Choroid plexus epithelial cell (primary cell): ENCODE measurements around the gene ZNF33B.

Experiments used
- DNase-seq: peaks from one replicate; pipeline ENCODE4 v3.0.0-alpha.2; 2010; ENCODE audit warnings: low read depth
- H3K4me3 ChIP-seq: 2 replicates; pipeline ENCODE4 v1.5.1; 2011; ENCODE audit warnings: low read depth, mild to moderate bottlenecking, control low read depth, low read length, moderate library complexity
- TF ChIP-seq, protein P1 (sequence below): conservative IDR thresholded peaks from 2 replicates; pipeline ENCODE4 v1.5.1; 2011; ENCODE audit warnings: low read depth, mild to moderate bottlenecking, control low read depth, inconsistent platforms, low read length, moderate library complexity

Gene ZNF33B

DNA sequence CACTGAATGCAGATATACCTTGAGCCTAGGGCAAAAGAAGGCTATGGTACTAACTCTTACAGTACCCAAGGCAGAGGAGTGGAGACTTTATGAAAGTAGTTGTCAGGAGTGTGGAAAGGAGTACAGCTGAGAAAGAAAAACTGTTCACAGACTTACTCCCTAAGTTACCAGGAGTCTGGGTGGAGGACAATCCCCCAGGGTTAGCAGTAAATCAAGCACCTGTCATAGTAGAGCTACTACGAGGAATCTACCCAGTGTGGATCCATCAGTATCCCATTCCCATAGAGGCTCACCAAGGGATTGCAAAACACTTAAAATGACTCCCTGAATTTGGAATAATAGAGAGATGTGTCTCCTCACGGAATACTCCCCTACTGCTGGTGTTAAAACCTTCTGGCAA lies 10.1 kb upstream of the ZNF33B start:
- TF ChIP-seq, protein P1, sequence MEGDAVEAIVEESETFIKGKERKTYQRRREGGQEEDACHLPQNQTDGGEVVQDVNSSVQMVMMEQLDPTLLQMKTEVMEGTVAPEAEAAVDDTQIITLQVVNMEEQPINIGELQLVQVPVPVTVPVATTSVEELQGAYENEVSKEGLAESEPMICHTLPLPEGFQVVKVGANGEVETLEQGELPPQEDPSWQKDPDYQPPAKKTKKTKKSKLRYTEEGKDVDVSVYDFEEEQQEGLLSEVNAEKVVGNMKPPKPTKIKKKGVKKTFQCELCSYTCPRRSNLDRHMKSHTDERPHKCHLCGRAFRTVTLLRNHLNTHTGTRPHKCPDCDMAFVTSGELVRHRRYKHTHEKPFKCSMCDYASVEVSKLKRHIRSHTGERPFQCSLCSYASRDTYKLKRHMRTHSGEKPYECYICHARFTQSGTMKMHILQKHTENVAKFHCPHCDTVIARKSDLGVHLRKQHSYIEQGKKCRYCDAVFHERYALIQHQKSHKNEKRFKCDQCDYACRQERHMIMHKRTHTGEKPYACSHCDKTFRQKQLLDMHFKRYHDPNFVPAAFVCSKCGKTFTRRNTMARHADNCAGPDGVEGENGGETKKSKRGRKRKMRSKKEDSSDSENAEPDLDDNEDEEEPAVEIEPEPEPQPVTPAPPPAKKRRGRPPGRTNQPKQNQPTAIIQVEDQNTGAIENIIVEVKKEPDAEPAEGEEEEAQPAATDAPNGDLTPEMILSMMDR = no peak
- H3K4me3 ChIP-seq = no peak overlapping the region
- DNase-seq = no peak

DNA sequence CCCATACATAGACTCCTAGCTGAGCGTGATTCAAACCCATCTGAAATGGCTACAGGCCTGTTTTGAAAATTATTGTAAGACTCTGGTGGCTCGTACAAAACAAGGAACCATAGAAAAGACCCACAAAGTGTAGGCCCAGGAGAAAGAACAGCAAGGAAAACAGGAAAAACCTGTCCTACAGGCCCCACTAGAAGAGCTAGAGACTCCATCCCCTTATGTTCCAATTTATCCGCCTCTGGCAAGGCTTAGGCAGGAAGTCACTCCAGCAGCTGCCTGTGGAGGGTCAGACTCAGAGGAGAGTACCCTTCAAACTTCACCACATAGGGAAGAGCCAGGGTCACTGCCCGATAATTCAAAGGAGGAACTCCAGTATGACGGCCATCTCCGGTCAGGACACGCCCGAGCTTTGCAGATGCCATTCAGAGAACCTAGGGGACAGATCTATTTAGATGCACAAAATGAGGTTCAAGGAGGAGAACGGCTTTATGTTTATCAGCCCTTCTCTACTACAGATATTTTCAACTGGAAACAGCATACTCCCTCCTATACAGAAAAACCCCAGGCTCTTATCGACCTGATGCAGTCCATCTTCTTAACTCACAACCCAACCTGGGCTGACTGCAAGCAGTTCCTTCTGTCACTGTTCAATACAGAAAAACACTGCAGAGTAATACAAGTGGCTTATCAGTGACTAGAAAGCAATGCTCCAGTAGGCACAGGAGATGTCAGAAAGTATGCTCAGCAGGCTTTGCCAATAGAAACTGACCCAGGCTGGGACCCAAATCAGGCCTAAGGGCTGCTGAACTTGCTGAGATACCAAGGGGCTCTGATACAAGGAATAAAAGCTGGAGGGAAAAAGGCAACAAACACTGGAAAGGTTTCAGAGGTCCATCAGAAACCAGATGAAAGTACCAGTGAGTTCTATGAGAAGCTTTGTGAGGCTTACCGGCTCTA lies 8.6 kb upstream of the ZNF33B start:
- no peak for DNase-seq
- no peak overlapping the region for H3K4me3 ChIP-seq

DNA sequence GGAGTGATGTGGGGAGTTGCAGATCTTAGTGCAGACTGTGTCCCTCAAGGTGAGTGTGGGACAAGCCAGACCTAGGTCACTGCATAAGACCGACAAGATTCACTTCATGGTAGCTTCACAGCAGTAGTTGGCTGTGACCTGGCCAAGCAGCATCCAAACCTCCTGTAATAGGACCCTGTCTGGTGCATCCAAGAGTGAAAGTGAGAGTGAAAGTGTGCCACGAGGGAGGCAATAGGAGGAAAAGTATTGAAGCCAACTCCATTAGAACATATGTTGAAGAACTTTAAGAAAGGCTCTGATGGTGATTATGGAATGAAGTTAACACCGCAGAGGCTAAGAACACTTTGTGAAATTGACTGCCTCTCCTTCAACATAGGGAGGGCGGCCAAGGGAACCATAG lies 7.8 kb upstream of the ZNF33B start:
- H3K4me3 ChIP-seq = no peak overlapping the region
- no peak for DNase-seq
- TF ChIP-seq, protein P1 = no peak

More for the DNA sequence above, 8.6 kb upstream of the ZNF33B start:
- TF ChIP-seq, protein P1 = no peak

DNA sequence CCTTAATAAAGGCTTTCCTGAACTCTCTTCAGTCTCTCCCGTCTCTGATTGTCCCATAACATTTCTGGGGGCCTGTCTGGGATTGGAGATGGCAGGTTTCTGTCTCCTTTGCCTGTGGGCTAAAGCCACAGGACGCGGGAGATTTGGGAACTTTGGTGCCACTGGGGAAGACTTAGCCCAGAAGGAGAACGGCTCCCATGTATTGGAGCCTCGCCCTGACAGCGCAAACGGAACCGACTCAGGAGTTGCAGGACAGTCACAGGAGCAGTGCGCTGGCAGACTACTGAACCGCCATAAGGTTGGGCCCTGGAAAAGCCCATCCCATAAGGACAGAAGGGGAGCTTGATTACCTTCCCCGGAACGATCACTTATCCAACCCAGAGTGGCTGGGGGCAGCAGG lies 7.1 kb upstream of the ZNF33B start:
- no peak for DNase-seq
- TF ChIP-seq, protein P1 = no peak
- no peak overlapping the region for H3K4me3 ChIP-seq

DNA sequence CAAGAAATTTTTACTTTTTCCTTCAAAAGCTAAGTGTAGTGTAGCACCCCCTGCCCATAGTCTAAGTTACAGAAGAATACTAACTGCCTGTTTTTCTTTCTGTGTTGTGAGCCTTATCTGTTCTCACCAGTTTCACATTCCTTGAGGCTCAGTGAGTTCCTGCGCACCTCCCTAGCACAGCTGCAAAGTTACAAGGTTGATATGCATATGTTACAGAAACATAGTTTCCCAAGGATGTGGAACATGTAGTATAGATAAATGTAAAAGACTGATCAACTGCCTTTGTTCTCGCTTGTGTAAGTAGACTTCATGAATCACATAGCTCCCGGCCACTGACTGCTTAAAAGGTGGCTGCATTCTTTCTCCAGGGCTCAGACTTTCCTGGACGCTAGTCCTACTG lies 6.7 kb upstream of the ZNF33B start:
- no peak overlapping the region for H3K4me3 ChIP-seq
- peak; percentile 23 for DNase-seq
- TF ChIP-seq, protein P1 = no peak

DNA sequence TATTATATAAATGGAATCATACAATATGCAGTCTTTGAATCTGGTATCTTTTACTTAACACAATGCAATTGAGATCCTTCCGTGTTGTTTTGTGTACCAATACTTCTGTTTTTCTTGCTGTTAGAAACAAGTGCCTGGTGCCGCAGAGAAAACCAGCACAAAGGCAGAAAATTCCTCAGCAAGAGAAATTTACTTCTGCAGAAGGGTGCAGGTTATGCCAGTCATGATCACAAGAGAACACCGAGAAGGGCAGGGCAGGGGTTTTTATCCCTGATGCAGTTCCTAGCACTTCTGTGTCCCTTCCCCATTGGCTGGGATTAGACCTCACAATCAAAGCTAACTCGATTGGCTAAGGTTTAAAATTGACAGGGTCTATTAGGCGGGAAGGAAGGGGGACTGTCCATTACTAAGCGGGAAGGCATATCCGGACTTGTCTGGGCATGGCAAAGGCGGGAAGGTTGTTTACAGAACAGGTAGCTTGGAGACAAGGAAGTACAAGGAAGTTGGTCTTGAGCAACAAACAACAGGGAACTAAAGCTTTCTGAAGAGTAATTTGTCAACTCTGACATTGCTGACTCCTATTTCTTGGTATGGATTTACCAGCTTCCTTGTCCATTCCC lies 2.4 kb upstream of the ZNF33B start:
- TF ChIP-seq, protein P1 = no peak
- no peak overlapping the region for H3K4me3 ChIP-seq
- DNase-seq = no peak

DNA sequence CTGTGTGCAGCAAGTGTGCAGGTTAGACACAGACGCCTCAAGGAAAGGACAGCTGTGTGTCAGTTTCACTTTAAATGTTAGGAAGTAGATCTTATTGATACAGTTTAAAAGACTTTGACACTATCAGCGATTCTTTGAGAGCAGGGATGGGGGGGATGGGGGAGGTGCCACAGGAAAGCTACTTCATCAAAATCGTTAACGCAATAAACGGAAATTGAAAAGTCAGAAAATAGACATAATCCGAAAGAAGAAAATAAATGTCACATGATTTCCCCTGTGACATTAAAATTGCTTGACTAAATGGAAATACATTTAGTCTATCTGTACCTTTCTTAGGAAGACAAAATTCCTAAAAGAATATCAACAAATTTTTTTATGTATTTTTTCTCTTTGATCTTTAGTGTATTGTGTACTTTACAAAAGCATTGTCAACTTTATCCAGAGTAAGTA lies 476 bp upstream of the ZNF33B start:
- TF ChIP-seq, protein P1 = no peak
- no peak for DNase-seq
- H3K4me3 ChIP-seq = peak overlapping the region; percentile 77
